Measurements from ENCODE around the gene ADGRL3. TPM values are rescaled to one million over a fixed set of nuclear protein-coding genes. Genes with fewer than 3 reads are reported as not detected.
"Not testable (repeated sequence)": the region's sequence is repeated elsewhere in the genome, so short reads cannot be mapped to it uniquely, and the experiment has no call there.

ADGRL3 gene
- total RNA-seq, 4 donors from 2014 or later, result 0.67 to 4.6 (median 1.6) TPM

DNA sequence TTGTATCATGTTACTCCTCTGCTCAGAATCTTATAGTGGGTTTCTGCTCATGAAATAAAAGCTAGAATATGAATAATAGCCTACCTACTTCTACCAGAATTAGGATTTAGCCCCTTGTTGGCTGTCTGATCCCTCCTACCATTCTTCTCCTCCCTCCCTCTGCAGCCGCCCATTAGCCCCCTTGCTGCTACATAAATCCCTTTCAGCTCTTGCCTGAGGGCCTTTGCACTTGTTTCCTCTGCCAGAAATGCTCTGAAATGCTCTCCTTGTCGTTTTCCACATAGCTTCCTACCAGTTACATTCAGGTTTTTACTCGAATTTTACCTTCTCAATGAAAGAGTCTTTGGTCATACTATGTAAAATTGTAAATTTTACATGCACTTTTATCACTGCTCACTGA is 159.2 kb downstream of the ADGRL3 start:
- H3K27ac ChIP-seq, result no peak overlapping the region

DNA sequence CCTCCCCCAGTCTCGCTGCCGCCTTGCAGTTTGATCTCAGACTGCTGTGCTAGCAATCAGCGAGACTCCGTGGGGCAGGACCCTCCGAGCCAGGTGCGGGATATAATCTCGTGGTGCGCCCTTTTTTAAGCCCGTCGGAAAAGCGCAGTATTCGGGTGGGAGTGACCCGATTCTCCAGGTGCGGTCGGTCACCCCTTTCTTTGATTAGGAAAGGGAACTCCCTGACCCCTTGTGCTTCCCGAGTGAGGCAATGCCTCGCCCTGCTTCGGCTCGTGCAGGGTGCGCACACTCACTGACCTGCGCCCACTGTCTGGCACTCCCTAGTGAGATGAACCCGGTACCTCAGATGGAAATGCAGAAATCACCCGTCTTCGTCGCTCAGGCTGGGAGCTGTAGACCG is 172.7 kb downstream of the ADGRL3 start:
- WGBS, 2 donors, result 89 to 94% methylated on average over 19 to 24 of the region's 26 CpGs
- H3K27me3 ChIP-seq; H3K4me1 ChIP-seq; H3K27ac ChIP-seq; intact Hi-C loops (cut with DNase I); H3K36me3 ChIP-seq; H3K9me3 ChIP-seq; H3K4me3 ChIP-seq (replicated peaks in 1 of 3); DNase-seq: not testable (repeated sequence)

More for the DNA sequence above, 159.2 kb downstream of the ADGRL3 start:
- H3K9me3 ChIP-seq, result no peaks in the 10 kb centered on the region
- H3K4me3 ChIP-seq (replicated peaks in 1 of 3), result no peak overlapping the region
- H3K4me1 ChIP-seq, result no peaks in the 10 kb centered on the region
- DNase-seq, result no peak
- no peaks in the 10 kb centered on the region for H3K27me3 ChIP-seq
- WGBS, 2 donors, result 63 to 68% methylated on average over 3 of the region's 3 CpGs
- H3K36me3 ChIP-seq, result no peaks in the 10 kb centered on the region
- intact Hi-C loops (cut with DNase I), result no loop called here
- TF ChIP-seq POLR2A (IDR thresholded peaks at IDR 0.05), result no peak
- TF ChIP-seq, protein P1, sequence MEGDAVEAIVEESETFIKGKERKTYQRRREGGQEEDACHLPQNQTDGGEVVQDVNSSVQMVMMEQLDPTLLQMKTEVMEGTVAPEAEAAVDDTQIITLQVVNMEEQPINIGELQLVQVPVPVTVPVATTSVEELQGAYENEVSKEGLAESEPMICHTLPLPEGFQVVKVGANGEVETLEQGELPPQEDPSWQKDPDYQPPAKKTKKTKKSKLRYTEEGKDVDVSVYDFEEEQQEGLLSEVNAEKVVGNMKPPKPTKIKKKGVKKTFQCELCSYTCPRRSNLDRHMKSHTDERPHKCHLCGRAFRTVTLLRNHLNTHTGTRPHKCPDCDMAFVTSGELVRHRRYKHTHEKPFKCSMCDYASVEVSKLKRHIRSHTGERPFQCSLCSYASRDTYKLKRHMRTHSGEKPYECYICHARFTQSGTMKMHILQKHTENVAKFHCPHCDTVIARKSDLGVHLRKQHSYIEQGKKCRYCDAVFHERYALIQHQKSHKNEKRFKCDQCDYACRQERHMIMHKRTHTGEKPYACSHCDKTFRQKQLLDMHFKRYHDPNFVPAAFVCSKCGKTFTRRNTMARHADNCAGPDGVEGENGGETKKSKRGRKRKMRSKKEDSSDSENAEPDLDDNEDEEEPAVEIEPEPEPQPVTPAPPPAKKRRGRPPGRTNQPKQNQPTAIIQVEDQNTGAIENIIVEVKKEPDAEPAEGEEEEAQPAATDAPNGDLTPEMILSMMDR (IDR thresholded peaks at IDR 0.05), result no peak

DNA sequence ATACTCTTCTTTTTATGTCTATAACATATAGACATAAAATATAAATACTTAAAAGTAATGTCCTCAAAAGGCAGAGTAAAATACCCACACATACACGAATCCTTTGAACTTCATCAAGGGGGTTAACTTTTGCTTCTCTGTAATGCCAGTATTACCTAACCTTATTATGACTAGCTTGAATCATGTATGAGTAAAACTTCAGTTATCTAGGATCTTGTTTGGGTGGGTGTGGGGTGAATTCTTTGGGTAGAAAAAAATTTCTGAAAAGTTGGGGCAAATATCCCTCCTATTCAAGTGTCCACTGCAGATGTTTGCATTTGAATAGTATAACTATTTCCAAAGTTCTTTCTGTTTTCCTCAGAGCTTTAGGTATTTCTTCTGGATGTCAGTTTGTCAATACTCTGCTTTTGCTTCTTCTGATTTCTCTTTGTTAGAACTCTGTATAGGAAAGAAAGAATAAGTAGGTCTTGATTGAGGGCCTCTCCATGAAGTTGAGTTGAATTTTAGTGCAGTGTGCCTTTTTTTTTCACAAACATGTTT is 173.8 kb downstream of the ADGRL3 start:
- no peak overlapping the region for H3K4me3 ChIP-seq (replicated peaks in 1 of 3)
- no peaks in the 10 kb centered on the region for H3K9me3 ChIP-seq
- intact Hi-C loops (cut with DNase I), result no loop called here
- DNase-seq, result no peak
- no peak overlapping the region for H3K27ac ChIP-seq
- 78 to 85% methylated on average over 1 of the region's 1 CpG for WGBS, 2 donors
- no peaks in the 10 kb centered on the region for H3K4me1 ChIP-seq
- H3K27me3 ChIP-seq, result no peaks in the 10 kb centered on the region
- TF ChIP-seq POLR2A (IDR thresholded peaks at IDR 0.05), result no peak
- TF ChIP-seq, protein P1 (IDR thresholded peaks at IDR 0.05), result no peak
- H3K36me3 ChIP-seq, result no peaks in the 10 kb centered on the region

DNA sequence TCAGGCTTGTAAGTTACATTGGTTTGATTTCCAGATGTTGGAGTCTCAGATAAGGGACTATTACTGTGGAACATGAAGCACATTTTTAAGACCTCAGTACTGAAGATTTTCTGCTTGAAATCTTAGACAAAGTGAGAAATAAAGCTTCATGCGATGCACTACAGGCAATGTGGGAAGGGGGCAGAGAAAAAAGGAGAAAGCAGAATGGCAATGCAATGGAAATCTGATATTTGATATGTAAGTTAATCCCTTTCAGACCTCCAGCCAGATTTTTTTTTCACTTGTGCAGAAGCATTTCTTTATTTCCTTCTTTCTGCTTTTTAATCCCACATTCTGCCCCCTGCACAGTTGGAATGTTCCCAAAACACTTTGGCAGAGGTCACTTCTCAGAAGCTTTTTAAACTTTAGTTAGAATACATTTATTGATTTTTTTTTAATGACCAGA is 174.3 kb downstream of the ADGRL3 start:
- Histone ChIP-seq H3K4me3 (replicated peaks in 1 of 3) (no peak overlapping the region), H3K27ac (no peak overlapping the region), H3K9me3 (no peaks in the 10 kb centered on the region), H3K27me3 (no peaks in the 10 kb centered on the region), H3K4me1 (no peaks in the 10 kb centered on the region), H3K36me3 (no peaks in the 10 kb centered on the region)
- TF ChIP-seq POLR2A (IDR thresholded peaks at IDR 0.05), result no peak
- TF ChIP-seq, protein P1 (IDR thresholded peaks at IDR 0.05), result no peak
- no peak for DNase-seq
- intact Hi-C loops (cut with DNase I), result no loop called here
- WGBS, 2 donors, result 63 to 80% methylated on average over 1 of the region's 1 CpG

DNA sequence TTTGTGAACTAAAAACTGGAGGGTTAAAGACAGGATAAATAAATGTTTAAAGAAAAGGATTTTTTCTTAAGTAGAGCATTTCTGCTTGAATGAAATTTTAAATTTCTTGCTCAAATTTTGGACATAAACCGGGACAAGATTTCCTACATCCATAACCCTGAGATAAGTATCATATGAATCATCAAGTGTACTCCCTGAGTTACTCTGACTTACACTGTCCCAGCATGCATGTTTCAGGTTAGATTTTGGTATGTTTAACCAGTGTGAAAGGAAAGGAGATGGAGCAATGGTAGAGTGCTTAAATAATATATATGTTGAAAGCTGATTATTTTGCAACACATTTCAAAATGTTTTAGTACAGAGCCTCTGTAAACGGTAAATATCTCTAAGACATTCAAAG is 175.2 kb downstream of the ADGRL3 start:
- Histone ChIP-seq H3K4me3 (replicated peaks in 1 of 3) (no peak overlapping the region), H3K36me3 (no peaks in the 10 kb centered on the region), H3K27ac (no peak overlapping the region), H3K27me3 (no peaks in the 10 kb centered on the region), H3K9me3 (no peaks in the 10 kb centered on the region), H3K4me1 (no peaks in the 10 kb centered on the region)
- 79 to 83% methylated on average over 2 of the region's 2 CpGs for WGBS, 2 donors
- intact Hi-C loops (cut with DNase I), result no loop called here
- TF ChIP-seq, protein P1 (IDR thresholded peaks at IDR 0.05), result no peak
- DNase-seq, result no peak

DNA sequence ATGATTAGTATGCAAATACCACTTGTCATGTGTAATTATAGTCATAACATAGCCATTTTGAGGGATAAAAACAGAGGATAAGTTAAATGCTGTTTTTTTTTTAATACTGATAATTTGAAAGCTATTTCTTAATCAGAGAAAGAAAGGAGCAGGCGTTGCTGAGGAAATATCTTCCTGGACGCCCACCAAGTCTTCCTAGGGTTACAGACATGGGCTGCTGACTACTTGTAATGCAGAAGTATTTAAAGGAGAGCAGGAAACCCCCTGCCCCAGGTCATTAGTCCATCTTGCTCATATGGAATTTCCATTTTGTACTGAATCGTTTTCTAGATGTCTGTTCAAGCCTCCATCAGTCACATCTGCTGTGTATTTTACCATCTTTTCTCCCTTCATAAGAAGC is 176.2 kb downstream of the ADGRL3 start:
- WGBS, 2 donors, result 54 to 84% methylated on average over 3 of the region's 3 CpGs
- H3K4me1 ChIP-seq, result no peaks in the 10 kb centered on the region

More for the DNA sequence above, 176.2 kb downstream of the ADGRL3 start:
- Histone ChIP-seq H3K9me3 (no peaks in the 10 kb centered on the region), H3K27me3 (no peaks in the 10 kb centered on the region), H3K27ac (no peak overlapping the region), H3K4me3 (replicated peaks in 1 of 3) (no peak overlapping the region), H3K36me3 (no peaks in the 10 kb centered on the region)
- no peak for DNase-seq
- intact Hi-C loops (cut with DNase I), result no loop called here
- TF ChIP-seq, protein P1 (IDR thresholded peaks at IDR 0.05), result no peak
- TF ChIP-seq POLR2A (IDR thresholded peaks at IDR 0.05), result no peak

Measured in thyroid gland (tissue), 4 donors.